Germinal center (tissue), 1 donor: ENCODE results near the gene CHTF8.

Experiments used
- DNase-seq: peaks from one replicate; pipeline ENCODE4 v3.0.0; 2012; ENCODE audit warnings: mixed read lengths, low spot score

Gene CHTF8

GRCh38 chr16:69085032-69085695, 47.2 kb downstream of the CHTF8 start:
- no peak for DNase-seq

- DNase-seq, result no peak
These were observed 48.1 kb downstream of the CHTF8 start for GRCh38 chr16:69084289-69084688.

GRCh38 chr16:69083306-69083941, 49.0 kb downstream of the CHTF8 start:
- DNase-seq, result no peak

- DNase-seq, result no peak
These were observed 52.7 kb downstream of the CHTF8 start for GRCh38 chr16:69079697-69080096.

- DNase-seq, result no peak
These were observed 54.3 kb downstream of the CHTF8 start for GRCh38 chr16:69078073-69078472.

- DNase-seq, result no peak
These were observed 55.1 kb downstream of the CHTF8 start for GRCh38 chr16:69077251-69077650.

GRCh38 chr16:69073181-69073702, 59.1 kb downstream of the CHTF8 start:
- DNase-seq, result no peak

- no peak for DNase-seq
These were observed 59.8 kb downstream of the CHTF8 start for GRCh38 chr16:69072640-69072974.

- no peak for DNase-seq
These were observed 61.4 kb downstream of the CHTF8 start for GRCh38 chr16:69071036-69071435.

- DNase-seq, result no peak
These were observed 62.9 kb downstream of the CHTF8 start for GRCh38 chr16:69069504-69069903.
